IMR-90 (cell line): ENCODE data around the gene ZFPM1. TPM values are rescaled to one million over a fixed set of nuclear protein-coding genes. Genes with fewer than 3 reads are reported as not detected.

Source experiments
- ATAC-seq: fragments of 200-7000 bp; cut with Tn5 transposase; 2 replicates; pipeline ENCODE4 v1.9.1; 2020; ENCODE audit warnings: low read depth, mild to moderate bottlenecking, moderate library complexity
- BruUV-seq: library from RNA; stranded (reverse); fragments of 400-500 nt; replicated peaks from 2 replicates; lab custom pipeline; 2021; lab: Mats Ljungman, UMichigan
- CTCF ChIA-PET: fragments of 300-600 bp; formaldehyde crosslinking; extraction: SDS; loops from one replicate; lab custom pipeline; 2021; ENCODE audit warnings: antibody characterized with exemption; lab: Yijun Ruan, JAX
- POLR2A ChIA-PET: fragments of 300-600 bp; sonication (Branson Sonifier 250); formaldehyde crosslinking; loops from one replicate; lab custom pipeline; 2022; ENCODE audit warnings: antibody characterized with exemption; ENCODE audit not compliant: unreplicated experiment; lab: Charles Lee
- DNase-seq: peaks from one replicate; pipeline ENCODE4 v3.0.0; 2013
- H2AFZ ChIP-seq: replicated peaks from 2 replicates; pipeline ENCODE3; 2013; ENCODE audit warnings: low read length, mild to moderate bottlenecking; ENCODE audit not compliant: poor library complexity
- H2AK5ac ChIP-seq: 2 replicates; pipeline ENCODE4 v1.6.1; 2013; ENCODE audit warnings: low read depth, low read length, inconsistent platforms
- H2AK9ac ChIP-seq: replicated peaks from 2 replicates; pipeline ENCODE3; 2013; ENCODE audit warnings: mild to moderate bottlenecking, low read depth, low read length, moderate library complexity; ENCODE audit not compliant: poor library complexity
- H2BK120ac ChIP-seq: 2 replicates; pipeline ENCODE4 v1.6.1; 2013; ENCODE audit warnings: low read depth, low read length, inconsistent platforms
- H2BK15ac ChIP-seq: 3 replicates; pipeline ENCODE4 v1.6.1; 2013; ENCODE audit warnings: low read depth, low read length, inconsistent platforms
- H2BK20ac ChIP-seq: 2 replicates; pipeline ENCODE4 v1.6.1; 2013; ENCODE audit warnings: low read depth, mild to moderate bottlenecking, inconsistent platforms, low read length, moderate library complexity
- H2BK5ac ChIP-seq: 2 replicates; pipeline ENCODE4 v1.6.1; 2013; ENCODE audit warnings: mild to moderate bottlenecking, low read depth, low read length, inconsistent platforms; ENCODE audit not compliant: poor library complexity, severe bottlenecking
- H3K14ac ChIP-seq: replicated peaks from 2 replicates; pipeline ENCODE4 v1.6.1; 2013; ENCODE audit warnings: low read depth, low read length, inconsistent platforms
- H3K18ac ChIP-seq: 2 replicates; pipeline ENCODE4 v1.6.1; 2013; ENCODE audit warnings: low read depth, low read length, control low read depth
- H3K23ac ChIP-seq: 2 replicates; pipeline ENCODE4 v1.6.1; 2013; ENCODE audit warnings: low read depth, low read length, inconsistent platforms
- H3K27ac ChIP-seq: 2 replicates; pipeline ENCODE4 v1.5.1; 2013; ENCODE audit warnings: mild to moderate bottlenecking, control low read depth, low read length; ENCODE audit not compliant: insufficient read depth
- H3K27me3 ChIP-seq: 2 replicates; pipeline ENCODE4 v1.6.1; 2013; ENCODE audit warnings: low read length; ENCODE audit not compliant: control insufficient read depth, insufficient read depth
- H3K36me3 ChIP-seq: 2 replicates; pipeline ENCODE4 v1.6.1; 2013; ENCODE audit warnings: low read length, mixed read lengths; ENCODE audit not compliant: control insufficient read depth, insufficient read depth
- H3K4ac ChIP-seq: 2 replicates; pipeline ENCODE4 v1.6.1; 2013; ENCODE audit warnings: low read depth, low read length, inconsistent platforms
- H3K4me1 ChIP-seq: 2 replicates; pipeline ENCODE4 v1.6.1; 2013; ENCODE audit warnings: low read length, mixed read lengths; ENCODE audit not compliant: control insufficient read depth, insufficient read depth
- H3K4me2 ChIP-seq: 2 replicates; pipeline ENCODE4 v1.6.1; 2013; ENCODE audit warnings: low read depth, mild to moderate bottlenecking, control low read depth, low read length, moderate library complexity
- H3K4me3 ChIP-seq: 2 replicates; pipeline ENCODE4 v1.5.1; 2013; ENCODE audit warnings: low read depth, mild to moderate bottlenecking, control low read depth, low read length, moderate library complexity; ENCODE audit not compliant: insufficient read depth
- H3K56ac ChIP-seq: 2 replicates; pipeline ENCODE4 v1.6.1; 2013; ENCODE audit warnings: low read length, inconsistent platforms; ENCODE audit not compliant: insufficient read depth; ENCODE audit errors: extremely low read depth
- H3K79me1 ChIP-seq, 2 experiments: 2 replicates each; pipeline ENCODE4 v1.6.1; 2013; ENCODE audit warnings: low read length in 2 of 2, inconsistent platforms in 1 of 2, low read depth in 1 of 2
- H3K9ac ChIP-seq: 2 replicates; pipeline ENCODE4 v1.6.1; 2013; ENCODE audit warnings: low read depth, low read length, control low read depth
- H3K9me1 ChIP-seq: 2 replicates; pipeline ENCODE4 v1.6.1; 2013; ENCODE audit warnings: low read length, inconsistent platforms; ENCODE audit not compliant: insufficient read depth
- H3K9me3 ChIP-seq: 2 replicates; pipeline ENCODE4 v1.6.1; 2013; ENCODE audit warnings: low read length; ENCODE audit not compliant: control insufficient read depth, insufficient read depth
- H4K20me1 ChIP-seq: 2 replicates; pipeline ENCODE4 v1.6.1; 2013; ENCODE audit warnings: low read length, inconsistent platforms; ENCODE audit not compliant: insufficient read depth
- H4K5ac ChIP-seq: 2 replicates; pipeline ENCODE4 v1.6.1; 2013; ENCODE audit warnings: mild to moderate bottlenecking, low read depth, low read length, control low read depth
- H4K8ac ChIP-seq, 2 experiments: 2 replicates each; pipeline ENCODE4 v1.6.1; 2013; ENCODE audit warnings: low read depth in 2 of 2, low read length in 2 of 2, control low read depth in 1 of 2, inconsistent platforms in 1 of 2
- H4K91ac ChIP-seq: 2 replicates; pipeline ENCODE4 v1.6.1; 2013; ENCODE audit warnings: low read depth, low read length, inconsistent platforms; ENCODE audit not compliant: insufficient read depth
- BHLHE40 ChIP-seq: fragments of 150-350 bp; IDR thresholded peaks from 2 replicates; pipeline ENCODE4 v1.6.1; 2016; ENCODE audit warnings: mild to moderate bottlenecking, low read depth, low read length
- CEBPB ChIP-seq: IDR thresholded peaks from 2 replicates; pipeline ENCODE4 v1.6.1; 2012; ENCODE audit warnings: low read depth, low read length, improper control_type of control experiment
- ELK1 ChIP-seq: fragments of 150-350 bp; IDR thresholded peaks from 2 replicates; pipeline ENCODE4 v1.6.1; 2016; ENCODE audit warnings: low read depth, mild to moderate bottlenecking, low read length, moderate library complexity, borderline replicate concordance
- FOS ChIP-seq: fragments of 150-350 bp; IDR thresholded peaks from 2 replicates; pipeline ENCODE4 v1.6.1; 2016; ENCODE audit warnings: low read depth, low read length
- MAFK ChIP-seq: IDR thresholded peaks from 2 replicates; pipeline ENCODE4 v1.6.1; 2012; ENCODE audit warnings: low read depth, low read length, improper control_type of control experiment
- MXI1 ChIP-seq: IDR thresholded peaks from 2 replicates; pipeline ENCODE4 v1.6.1; 2012; ENCODE audit warnings: low read depth, mild to moderate bottlenecking, low read length, moderate library complexity, borderline replicate concordance
- RAD21 ChIP-seq: IDR thresholded peaks from 2 replicates; pipeline ENCODE4 v1.6.1; 2012; ENCODE audit warnings: low read length, improper control_type of control experiment
- RCOR1 ChIP-seq: IDR thresholded peaks from 2 replicates; pipeline ENCODE4 v1.6.1; 2012; ENCODE audit warnings: mild to moderate bottlenecking, low read length, improper control_type of control experiment; ENCODE audit not compliant: insufficient replicate concordance
- RFX5 ChIP-seq: IDR thresholded peaks from 2 replicates; pipeline ENCODE4 v1.8.0; 2012; ENCODE audit warnings: low read depth, mild to moderate bottlenecking, low read length, moderate library complexity
- SMC3 ChIP-seq: fragments of 150-350 bp; IDR thresholded peaks from 2 replicates; pipeline ENCODE4 v1.6.1; 2016; ENCODE audit warnings: low read depth, mild to moderate bottlenecking, antibody characterized with exemption, low read length, moderate library complexity
- WGBS, 2 experiments: methylation state at CpG; one replicate each; pipeline versions ENCODE4 v1.1.5 to v1.1.7; 2013; ENCODE audit warnings: missing lambda C conversion rate in 2 of 2; ENCODE audit not compliant: insufficient read length in 1 of 2; ENCODE audit errors: extremely low coverage in 2 of 2; 5-methylcytosine and 5-hydroxymethylcytosine counted together
- dilution Hi-C: fragments of 300-500 bp; cut with HindIII; formaldehyde crosslinking; loops from one replicate; pipeline ENCODE4 v1.14.3; 2018; ENCODE audit warnings: low sequenced_read_pairs; ENCODE audit not compliant: unreplicated experiment
- in situ Hi-C: fragments of 300-500 bp; cut with MboI; formaldehyde crosslinking; loops from 3 replicates; pipeline ENCODE4 v1.14.3; 2019; ENCODE audit warnings: low sequenced_read_pairs, inconsistent platforms, mixed read lengths
- intact Hi-C: fragments of 100-400 bp; cut with micrococcal nuclease; formaldehyde crosslinking; loops from 2 replicates; pipeline ENCODE4 v1.10.0; 2022
- polyA plus RNA-seq, 3 experiments: library from polyadenylated mRNA; depleted of rRNA; stranded (reverse); fragments of >200 nt; gene quantifications; 2 replicates each; pipeline ENCODE4 v1.2.3, GENCODE V29; 2012; ENCODE audit warnings: low replicate concordance in 1 of 3
- total RNA-seq: library from RNA; depleted of rRNA; stranded (reverse); fragments of >200 nt; gene quantifications from 2 replicates; pipeline ENCODE4 v1.2.3, GENCODE V29; 2012
- TF ChIP-seq, protein P1 (sequence below): fragments of 150-350 bp; IDR thresholded peaks from 2 replicates; pipeline ENCODE4 v1.6.1; 2017; ENCODE audit warnings: mild to moderate bottlenecking, antibody characterized with exemption, low read length, low read depth
- TF ChIP-seq, protein P2 (sequence below): conservative IDR thresholded peaks from 2 replicates; pipeline ENCODE4 v1.5.1; 2012; ENCODE audit warnings: mild to moderate bottlenecking, low read depth, low read length, improper control_type of control experiment

Gene ZFPM1
- total and polyA plus RNA-seq, 2 of the 4 experiments (the other 2 are of a cell fraction), result 0.36 to 1.1 TPM

DNA sequence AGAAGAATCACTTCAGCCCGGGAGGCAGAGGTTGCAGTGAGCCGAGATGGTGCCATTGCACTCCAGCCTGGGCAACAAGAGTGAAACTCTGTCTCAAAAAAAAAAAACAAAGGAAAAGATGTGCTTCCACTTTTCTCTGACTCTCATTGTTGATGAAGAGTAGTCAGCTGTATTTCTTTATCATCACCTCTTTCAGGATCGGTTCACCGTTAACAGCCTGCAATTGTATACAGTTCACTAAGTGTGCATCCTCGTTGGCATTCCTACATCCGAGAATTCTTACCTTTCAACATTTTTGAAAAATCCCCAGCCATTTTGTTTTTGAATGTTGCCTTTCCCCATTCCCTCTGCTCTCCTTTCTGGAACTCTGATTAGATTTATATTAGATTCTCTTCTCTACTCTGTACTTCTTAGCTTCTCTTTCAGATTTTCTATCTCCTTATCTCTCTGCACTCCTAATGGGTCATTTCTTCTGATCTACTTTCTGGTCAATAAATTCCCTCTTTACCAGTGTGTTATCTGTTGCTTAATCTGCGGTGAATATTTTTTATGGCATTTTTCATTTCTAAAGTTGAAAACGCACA, 90.2 kb downstream of the ZFPM1 start:
- no peak overlapping the region for H3K9ac ChIP-seq
- H3K9me1 ChIP-seq, result no peaks in the 10 kb centered on the region
- ChIA-PET POLR2A (no interaction called here), CTCF (no interaction called here)
- no peak overlapping the region for H3K23ac ChIP-seq
- no peak overlapping the region for H3K14ac ChIP-seq
- ATAC-seq (no peak), DNase-seq (no peak)
- no peak overlapping the region for H3K27ac ChIP-seq
- no peak overlapping the region for H4K91ac ChIP-seq
- H2BK120ac ChIP-seq, result no peak overlapping the region
- H2BK15ac ChIP-seq, result no peak overlapping the region
- H2BK5ac ChIP-seq, result no peak overlapping the region
- no peak overlapping the region for H3K18ac ChIP-seq
- dilution Hi-C loops, result no loop called here
- TF ChIP-seq MAFK, result no peak
- TF ChIP-seq, protein P1, sequence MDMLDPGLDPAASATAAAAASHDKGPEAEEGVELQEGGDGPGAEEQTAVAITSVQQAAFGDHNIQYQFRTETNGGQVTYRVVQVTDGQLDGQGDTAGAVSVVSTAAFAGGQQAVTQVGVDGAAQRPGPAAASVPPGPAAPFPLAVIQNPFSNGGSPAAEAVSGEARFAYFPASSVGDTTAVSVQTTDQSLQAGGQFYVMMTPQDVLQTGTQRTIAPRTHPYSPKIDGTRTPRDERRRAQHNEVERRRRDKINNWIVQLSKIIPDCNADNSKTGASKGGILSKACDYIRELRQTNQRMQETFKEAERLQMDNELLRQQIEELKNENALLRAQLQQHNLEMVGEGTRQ, result no peak
- TF ChIP-seq, protein P2, sequence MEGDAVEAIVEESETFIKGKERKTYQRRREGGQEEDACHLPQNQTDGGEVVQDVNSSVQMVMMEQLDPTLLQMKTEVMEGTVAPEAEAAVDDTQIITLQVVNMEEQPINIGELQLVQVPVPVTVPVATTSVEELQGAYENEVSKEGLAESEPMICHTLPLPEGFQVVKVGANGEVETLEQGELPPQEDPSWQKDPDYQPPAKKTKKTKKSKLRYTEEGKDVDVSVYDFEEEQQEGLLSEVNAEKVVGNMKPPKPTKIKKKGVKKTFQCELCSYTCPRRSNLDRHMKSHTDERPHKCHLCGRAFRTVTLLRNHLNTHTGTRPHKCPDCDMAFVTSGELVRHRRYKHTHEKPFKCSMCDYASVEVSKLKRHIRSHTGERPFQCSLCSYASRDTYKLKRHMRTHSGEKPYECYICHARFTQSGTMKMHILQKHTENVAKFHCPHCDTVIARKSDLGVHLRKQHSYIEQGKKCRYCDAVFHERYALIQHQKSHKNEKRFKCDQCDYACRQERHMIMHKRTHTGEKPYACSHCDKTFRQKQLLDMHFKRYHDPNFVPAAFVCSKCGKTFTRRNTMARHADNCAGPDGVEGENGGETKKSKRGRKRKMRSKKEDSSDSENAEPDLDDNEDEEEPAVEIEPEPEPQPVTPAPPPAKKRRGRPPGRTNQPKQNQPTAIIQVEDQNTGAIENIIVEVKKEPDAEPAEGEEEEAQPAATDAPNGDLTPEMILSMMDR, result no peak
- TF ChIP-seq RCOR1, result no peak
- TF ChIP-seq CEBPB, result no peak
- TF ChIP-seq BHLHE40, result no peak
- TF ChIP-seq MXI1, result no peak
- TF ChIP-seq RAD21, result no peak
- TF ChIP-seq SMC3, result no peak
- TF ChIP-seq FOS, result no peak
- TF ChIP-seq RFX5, result no peak
- TF ChIP-seq ELK1, result no peak
- no peak overlapping the region for H3K56ac ChIP-seq
- intact Hi-C loops, result no loop called here
- peaks cover 56% of the 10 kb centered on the region for H3K27me3 ChIP-seq
- no peak overlapping the region for H2AK5ac ChIP-seq
- WGBS, 2 experiments, result 35% methylated on average over 2 of the region's 8 CpGs; no CpG with 5 or more reads in 1 of the 2 experiments
- no peaks in the 10 kb centered on the region for H3K79me1 ChIP-seq
- H3K4ac ChIP-seq, result no peak overlapping the region
- no peak overlapping the region for H3K4me2 ChIP-seq
- no peaks in the 10 kb centered on the region for H4K20me1 ChIP-seq
- H3K9me3 ChIP-seq, result peaks cover 34% of the 10 kb centered on the region
- no peak overlapping the region for H2AFZ ChIP-seq
- H3K4me1 ChIP-seq, result no peaks in the 10 kb centered on the region
- H4K5ac ChIP-seq, result no peak overlapping the region
- H3K36me3 ChIP-seq, result no peaks in the 10 kb centered on the region
- H3K4me3 ChIP-seq, result no peak overlapping the region
- H2BK20ac ChIP-seq, result no peak overlapping the region
- no peak overlapping the region for H4K8ac ChIP-seq
- in situ Hi-C loops, result no loop called here
- no peak overlapping the region for H2AK9ac ChIP-seq
- BruUV-seq, result no TSS peak
